ENCODE results near the gene BHLHA9. TPM values are rescaled to one million over a fixed set of nuclear protein-coding genes. Genes with fewer than 3 reads are reported as not detected.
"Not testable (repeated sequence)": the region's sequence is repeated elsewhere in the genome, so short reads cannot be mapped to it uniquely, and the experiment has no call there.

The BHLHA9 gene
- total RNA-seq, 1 experiment from 2014 or later = 0.21 TPM

- POLR2A ChIA-PET = interaction anchor here (0.6 to 0.7 kb wide), 2 partner anchors 23 to 25 kb away, joined by 3 to 5 read pairs; no protein-coding TSS in a partner anchor
- TF ChIP-seq SIN3A (IDR thresholded peaks at IDR 0.05; ENCODE audit: borderline replicate concordance, insufficient read depth, low read depth, low read length) (no peak), TCF7L2 (IDR thresholded peaks at IDR 0.05; ENCODE audit: low read depth, low read length) (no peak), CTCF (IDR thresholded peaks at IDR 0.05) (no peak), POLR2AphosphoS5 (IDR thresholded peaks at IDR 0.05; ENCODE audit: low read depth, low read length) (no peak), REST (IDR thresholded peaks at IDR 0.05; ENCODE audit: insufficient read depth in 1 of 2, low read depth in 2 of 2, low read length in 1 of 2) (no peak)
- H3K27ac ChIP-seq (ENCODE audit: low read length) = no peak overlapping the region
Observed at GRCh38 chr17:1237471-1237870, 32.8 kb upstream of the BHLHA9 start.

GRCh38 chr17:1239210-1239609, 31.0 kb upstream of the BHLHA9 start:
- Histone ChIP-seq H3K27me3 (ENCODE audit: control insufficient read depth, insufficient read depth, low read length) (no peaks in the 10 kb centered on the region), H3K4me3 (ENCODE audit: low read depth in 2 of 2, low read length in 2 of 2) (no peak overlapping the region), H3K27ac (ENCODE audit: low read length) (no peak overlapping the region), H3K9me3 (ENCODE audit: control insufficient read depth, insufficient read depth, low read depth, low read length) (no peaks in the 10 kb centered on the region), H3K36me3 (ENCODE audit: control insufficient read depth, insufficient read depth, low read length) (no peaks in the 10 kb centered on the region), H3K4me1 (ENCODE audit: control insufficient read depth, insufficient read depth, low read length) (no peaks in the 10 kb centered on the region)
- CTCF ChIA-PET = no interaction called here
- BruUV-seq (replicated peaks) = no TSS peak
- POLR2A ChIA-PET = interaction anchor here (0.6 to 0.7 kb wide), 2 partner anchors 10 to 11 kb away, joined by 4 to 5 read pairs; no protein-coding TSS in a partner anchor
- no peak for DNase-seq (ENCODE audit: low read depth, low spot score)
- ATAC-seq = no peak
- TF ChIP-seq REST (IDR thresholded peaks at IDR 0.05; ENCODE audit: insufficient read depth in 1 of 2, low read depth in 2 of 2, low read length in 1 of 2) (no peak), SIN3A (IDR thresholded peaks at IDR 0.05; ENCODE audit: borderline replicate concordance, insufficient read depth, low read depth, low read length) (no peak), POLR2AphosphoS5 (IDR thresholded peaks at IDR 0.05; ENCODE audit: low read depth, low read length) (no peak), TCF7L2 (IDR thresholded peaks at IDR 0.05; ENCODE audit: low read depth, low read length) (no peak), CTCF (IDR thresholded peaks at IDR 0.05) (no peak)
- in situ Hi-C loops (cut with HindIII; ENCODE audit: low pct_unique_long_range_greater_than_20kb, low sequenced_read_pairs) = no loop called here
- intact Hi-C loops (cut with micrococcal nuclease; ENCODE audit: unreplicated experiment) = no loop called here

More at GRCh38 chr17:1237471-1237870, 32.8 kb upstream of the BHLHA9 start:
- CTCF ChIA-PET = no interaction called here
- DNase-seq (ENCODE audit: low read depth, low spot score) (no peak), ATAC-seq (no peak)
- Histone ChIP-seq H3K36me3 (ENCODE audit: control insufficient read depth, insufficient read depth, low read length) (no peaks in the 10 kb centered on the region), H3K4me3 (ENCODE audit: low read depth in 2 of 2, low read length in 2 of 2) (no peak overlapping the region), H3K27me3 (ENCODE audit: control insufficient read depth, insufficient read depth, low read length) (no peaks in the 10 kb centered on the region), H3K9me3 (ENCODE audit: control insufficient read depth, insufficient read depth, low read depth, low read length) (no peaks in the 10 kb centered on the region), H3K4me1 (ENCODE audit: control insufficient read depth, insufficient read depth, low read length) (no peaks in the 10 kb centered on the region)
- BruUV-seq (replicated peaks) = no TSS peak
- intact Hi-C loops (cut with micrococcal nuclease; ENCODE audit: unreplicated experiment) = no loop called here
- in situ Hi-C loops (cut with HindIII; ENCODE audit: low pct_unique_long_range_greater_than_20kb, low sequenced_read_pairs) = no loop called here

- POLR2A ChIA-PET; H3K27me3 ChIP-seq (ENCODE audit: control insufficient read depth, insufficient read depth, low read length); H3K27ac ChIP-seq (ENCODE audit: low read length); intact Hi-C loops (cut with micrococcal nuclease; ENCODE audit: unreplicated experiment); H3K4me3 ChIP-seq (ENCODE audit: low read depth in 2 of 2, low read length in 2 of 2); DNase-seq (ENCODE audit: low read depth, low spot score); H3K36me3 ChIP-seq (ENCODE audit: control insufficient read depth, insufficient read depth, low read length); H3K4me1 ChIP-seq (ENCODE audit: control insufficient read depth, insufficient read depth, low read length); H3K9me3 ChIP-seq (ENCODE audit: control insufficient read depth, insufficient read depth, low read depth, low read length); ATAC-seq; in situ Hi-C loops (cut with HindIII; ENCODE audit: low pct_unique_long_range_greater_than_20kb, low sequenced_read_pairs); BruUV-seq (replicated peaks): not testable (repeated sequence)
- CTCF ChIA-PET = interaction anchor here (0.6 kb wide), 1 partner anchor 14 kb away, joined by 4 read pairs; no protein-coding TSS in a partner anchor
Observed at GRCh38 chr17:1240426-1240825, 29.8 kb upstream of the BHLHA9 start.

Data from Panc1 (cell line).